ENCODE results near the gene PCDHGA8. TPM values are rescaled to one million over a fixed set of nuclear protein-coding genes. Genes with fewer than 3 reads are reported as not detected.
"Not testable (repeated sequence)": the region's sequence is repeated elsewhere in the genome, so short reads cannot be mapped to it uniquely, and the experiment has no call there.

Gene PCDHGA8
- 1 to 10 TPM in 3 of 4 donors, under 1 TPM in 1; 0.72 to 7.4 (median 2.2) TPM for total RNA-seq

DNA sequence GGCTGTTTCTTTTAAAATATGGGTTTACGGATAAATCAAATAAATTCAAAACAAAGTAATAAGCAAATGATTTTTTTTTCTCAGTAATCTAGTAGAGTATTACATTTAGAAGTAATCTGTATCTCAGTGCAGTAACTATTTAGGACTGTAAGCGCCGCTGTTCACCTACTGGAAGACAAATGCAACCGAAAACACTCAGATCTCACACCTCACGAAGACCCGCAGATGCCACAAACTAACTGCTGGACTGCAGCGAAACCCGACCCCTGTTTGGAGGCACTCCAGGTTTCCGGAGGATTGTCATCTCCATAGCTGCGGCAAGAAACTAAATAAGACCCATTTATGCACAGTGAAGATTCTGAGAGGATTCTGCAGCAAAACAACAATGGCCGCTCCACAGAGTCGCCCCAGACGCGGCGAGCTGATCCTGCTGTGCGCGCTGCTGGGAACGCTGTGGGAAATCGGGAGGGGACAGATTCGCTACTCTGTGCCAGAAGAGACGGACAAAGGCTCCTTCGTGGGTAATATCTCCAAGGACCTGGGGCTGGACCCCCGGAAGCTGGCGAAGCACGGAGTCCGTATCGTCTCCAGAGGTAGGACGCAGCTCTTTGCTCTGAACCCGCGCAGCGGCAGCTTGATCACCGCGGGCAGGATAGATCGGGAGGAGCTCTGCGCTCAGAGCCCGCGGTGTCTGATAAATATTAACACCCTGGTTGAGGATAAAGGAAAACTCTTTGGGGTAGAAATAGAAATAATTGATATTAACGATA is at the start of gene PCDHGA8:
PCDHGA8 (plus strand) TSS at position 205 of the 770 bp plus-strand sequence; CDS start at position 386, 181 bp downstream.
- TF ChIP-seq, protein P1, sequence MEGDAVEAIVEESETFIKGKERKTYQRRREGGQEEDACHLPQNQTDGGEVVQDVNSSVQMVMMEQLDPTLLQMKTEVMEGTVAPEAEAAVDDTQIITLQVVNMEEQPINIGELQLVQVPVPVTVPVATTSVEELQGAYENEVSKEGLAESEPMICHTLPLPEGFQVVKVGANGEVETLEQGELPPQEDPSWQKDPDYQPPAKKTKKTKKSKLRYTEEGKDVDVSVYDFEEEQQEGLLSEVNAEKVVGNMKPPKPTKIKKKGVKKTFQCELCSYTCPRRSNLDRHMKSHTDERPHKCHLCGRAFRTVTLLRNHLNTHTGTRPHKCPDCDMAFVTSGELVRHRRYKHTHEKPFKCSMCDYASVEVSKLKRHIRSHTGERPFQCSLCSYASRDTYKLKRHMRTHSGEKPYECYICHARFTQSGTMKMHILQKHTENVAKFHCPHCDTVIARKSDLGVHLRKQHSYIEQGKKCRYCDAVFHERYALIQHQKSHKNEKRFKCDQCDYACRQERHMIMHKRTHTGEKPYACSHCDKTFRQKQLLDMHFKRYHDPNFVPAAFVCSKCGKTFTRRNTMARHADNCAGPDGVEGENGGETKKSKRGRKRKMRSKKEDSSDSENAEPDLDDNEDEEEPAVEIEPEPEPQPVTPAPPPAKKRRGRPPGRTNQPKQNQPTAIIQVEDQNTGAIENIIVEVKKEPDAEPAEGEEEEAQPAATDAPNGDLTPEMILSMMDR (IDR thresholded peaks at IDR 0.05), result no peak
- no peak for ATAC-seq (ENCODE audit: low FRiP score)
- no peak for DNase-seq (ENCODE audit: low spot score)

DNA sequence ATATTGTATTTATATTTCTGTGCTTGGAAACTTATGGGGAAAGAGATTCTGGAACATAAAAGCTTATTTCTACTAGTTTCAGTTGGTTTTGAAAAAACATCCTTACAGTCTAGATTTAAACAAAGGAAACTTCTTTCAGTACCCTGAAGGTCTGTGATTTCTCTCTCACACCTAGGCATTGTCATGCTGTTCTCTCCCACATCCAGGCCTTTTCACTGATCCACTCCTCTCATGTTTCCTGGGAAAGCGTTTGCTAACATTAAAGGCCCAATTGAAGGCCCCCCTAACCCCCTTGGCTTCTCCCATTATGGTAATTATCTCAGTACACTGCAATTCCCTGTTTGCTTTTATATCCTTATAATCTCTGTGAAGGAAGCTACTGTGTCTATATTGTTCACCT is 49.7 kb upstream of the PCDHGA8 start:
- TF ChIP-seq, protein P1 (IDR thresholded peaks at IDR 0.05), result no peak
- ATAC-seq (ENCODE audit: low FRiP score), result no peak

DNA sequence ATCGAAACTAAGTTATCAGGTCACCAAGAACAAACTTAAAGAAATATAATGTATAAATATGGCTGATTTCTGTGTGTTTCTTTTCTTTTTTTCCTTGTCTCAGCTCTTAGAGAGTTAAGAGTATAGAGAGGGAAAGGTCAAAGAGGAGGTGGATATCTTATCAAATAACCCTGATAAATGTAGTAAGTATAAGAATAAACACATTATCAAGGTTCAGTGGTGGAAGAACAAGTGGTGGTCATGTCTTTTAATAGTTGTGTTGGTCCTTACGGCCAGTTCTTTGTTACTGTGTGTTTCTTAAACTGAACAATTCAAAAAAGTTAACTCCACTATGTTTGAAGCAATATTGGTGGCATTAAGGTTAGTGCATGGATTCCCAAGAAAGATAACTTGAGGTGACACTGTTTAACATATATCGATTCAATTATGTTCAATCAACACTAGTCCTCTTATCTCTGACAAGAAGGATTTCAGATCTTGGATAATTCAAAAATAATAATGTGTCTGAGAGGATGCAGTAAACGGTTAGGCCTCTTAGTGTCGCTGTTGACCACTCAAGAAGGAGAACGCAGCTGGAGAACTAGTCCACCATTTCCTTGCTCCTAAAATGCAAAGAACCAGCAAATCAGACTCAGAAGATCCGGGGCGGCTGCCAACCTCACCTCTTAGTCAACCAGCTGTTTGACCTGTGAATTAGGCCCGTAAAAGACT is 49.0 kb upstream of the PCDHGA8 start, which contains the start of gene PCDHGA3:
PCDHGA3 (plus strand) TSS at position 588 of the 711 bp plus-strand sequence. CDS start 205 bp downstream, outside the sequence.
- no peak for ATAC-seq (ENCODE audit: low FRiP score)
- TF ChIP-seq, protein P1 (IDR thresholded peaks at IDR 0.05), result no peak

More for the DNA sequence above, 49.7 kb upstream of the PCDHGA8 start:
- DNase-seq (ENCODE audit: low spot score), result no peak

DNA sequence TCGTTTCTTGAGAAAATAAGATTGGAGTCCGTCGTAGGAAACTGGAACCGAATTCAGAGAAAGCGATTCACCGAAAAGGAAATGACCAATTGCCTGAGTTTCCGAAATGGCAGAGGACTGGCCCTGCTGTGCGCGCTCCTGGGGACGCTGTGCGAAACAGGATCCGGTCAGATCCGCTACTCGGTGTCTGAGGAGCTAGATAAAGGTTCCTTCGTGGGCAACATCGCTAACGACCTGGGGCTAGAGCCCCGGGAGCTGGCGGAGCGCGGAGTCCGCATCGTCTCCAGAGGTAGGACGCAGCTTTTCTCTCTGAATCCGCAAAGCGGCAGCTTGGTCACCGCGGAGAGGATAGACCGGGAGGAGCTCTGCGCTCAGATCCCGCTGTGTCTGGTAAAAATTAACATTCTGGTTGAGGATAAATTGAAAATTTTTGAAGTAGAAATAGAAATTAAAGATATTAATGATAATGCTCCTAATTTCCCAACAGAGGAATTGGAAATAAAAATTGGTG is 48.4 kb upstream of the PCDHGA8 start:
- DNase-seq (ENCODE audit: low spot score) (no peak), ATAC-seq (ENCODE audit: low FRiP score) (no peak)
- TF ChIP-seq, protein P1 (IDR thresholded peaks at IDR 0.05), result no peak

More for the DNA sequence above, 49.0 kb upstream of the PCDHGA8 start, which contains the start of gene PCDHGA3:
- DNase-seq (ENCODE audit: low spot score), result no peak

DNA sequence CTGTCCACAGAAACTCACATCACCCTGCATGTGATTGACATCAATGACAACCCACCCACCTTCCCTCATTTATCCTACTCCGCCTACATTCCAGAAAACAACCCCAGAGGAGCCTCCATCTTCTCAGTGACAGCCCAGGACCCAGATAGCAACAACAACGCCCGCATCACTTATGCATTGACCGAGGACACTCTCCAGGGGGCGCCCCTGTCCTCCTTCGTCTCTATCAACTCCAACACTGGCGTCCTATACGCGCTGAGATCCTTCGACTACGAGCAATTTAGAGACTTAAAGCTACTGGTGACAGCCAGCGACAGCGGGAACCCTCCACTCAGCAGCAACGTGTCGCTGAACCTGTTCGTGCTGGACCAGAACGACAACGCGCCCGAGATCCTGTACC is 47.1 kb upstream of the PCDHGA8 start:
- DNase-seq (ENCODE audit: low spot score) (no peak), ATAC-seq (ENCODE audit: low FRiP score) (no peak)
- TF ChIP-seq, protein P1 (IDR thresholded peaks at IDR 0.05), result no peak

DNA sequence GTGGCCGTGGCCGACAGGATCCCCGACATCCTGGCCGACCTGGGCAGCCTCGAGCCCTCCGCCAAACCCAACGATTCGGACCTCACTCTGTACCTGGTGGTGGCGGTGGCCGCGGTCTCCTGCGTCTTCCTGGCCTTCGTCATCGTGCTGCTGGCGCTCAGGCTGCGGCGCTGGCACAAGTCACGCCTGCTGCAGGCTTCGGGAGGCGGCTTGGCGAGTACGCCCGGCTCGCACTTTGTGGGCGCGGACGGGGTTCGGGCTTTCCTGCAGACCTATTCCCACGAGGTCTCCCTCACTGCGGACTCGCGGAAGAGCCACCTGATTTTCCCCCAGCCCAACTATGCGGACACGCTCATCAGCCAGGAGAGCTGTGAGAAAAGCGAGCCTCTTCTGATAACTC is 46.4 kb upstream of the PCDHGA8 start:
- DNase-seq (ENCODE audit: low spot score); ATAC-seq (ENCODE audit: low FRiP score): not testable (repeated sequence)

DNA sequence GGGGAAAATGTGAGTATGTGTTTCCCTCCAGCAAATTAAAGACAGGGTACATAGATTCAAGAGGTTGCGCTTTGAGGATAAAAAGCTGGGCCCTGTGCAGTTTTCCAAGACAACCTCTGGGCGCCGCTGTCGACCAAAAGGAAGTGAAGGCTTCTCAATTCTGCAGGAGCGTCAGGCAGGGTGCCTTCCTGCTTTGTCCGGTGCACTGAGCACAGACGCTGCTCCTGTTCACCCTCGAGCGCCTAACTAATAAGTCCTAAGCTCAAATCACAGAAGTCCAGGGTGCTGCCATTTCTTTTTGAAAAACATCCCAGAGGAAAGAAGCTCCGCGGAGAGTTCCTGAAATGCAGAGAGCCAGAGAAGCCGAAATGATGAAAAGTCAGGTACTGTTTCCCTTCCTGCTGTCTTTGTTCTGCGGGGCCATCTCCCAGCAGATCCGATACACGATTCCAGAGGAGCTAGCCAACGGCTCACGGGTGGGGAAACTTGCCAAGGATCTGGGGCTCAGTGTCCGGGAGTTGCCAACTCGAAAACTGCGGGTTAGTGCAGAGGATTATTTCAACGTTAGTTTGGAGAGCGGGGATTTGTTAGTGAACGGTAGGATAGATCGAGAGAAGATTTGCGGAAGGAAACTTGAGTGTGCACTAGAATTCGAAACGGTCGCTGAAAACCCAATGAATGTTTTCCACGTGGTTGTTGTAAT is 42.4 kb upstream of the PCDHGA8 start, which contains the start of gene PCDHGB1:
PCDHGB1 (plus strand) TSS at position 183 of the 703 bp plus-strand sequence; CDS start at position 345, 162 bp downstream.
- ATAC-seq (ENCODE audit: low FRiP score) (no peak), DNase-seq (ENCODE audit: low spot score) (no peak)
- TF ChIP-seq, protein P1 (IDR thresholded peaks at IDR 0.05), result no peak
